Measurements from ENCODE around the gene HMCN2. TPM values are rescaled to one million over a fixed set of nuclear protein-coding genes. Genes with fewer than 3 reads are reported as not detected.

Gene HMCN2
- total RNA-seq: 0.11 and 0.13 TPM in 2 replicates

DNA sequence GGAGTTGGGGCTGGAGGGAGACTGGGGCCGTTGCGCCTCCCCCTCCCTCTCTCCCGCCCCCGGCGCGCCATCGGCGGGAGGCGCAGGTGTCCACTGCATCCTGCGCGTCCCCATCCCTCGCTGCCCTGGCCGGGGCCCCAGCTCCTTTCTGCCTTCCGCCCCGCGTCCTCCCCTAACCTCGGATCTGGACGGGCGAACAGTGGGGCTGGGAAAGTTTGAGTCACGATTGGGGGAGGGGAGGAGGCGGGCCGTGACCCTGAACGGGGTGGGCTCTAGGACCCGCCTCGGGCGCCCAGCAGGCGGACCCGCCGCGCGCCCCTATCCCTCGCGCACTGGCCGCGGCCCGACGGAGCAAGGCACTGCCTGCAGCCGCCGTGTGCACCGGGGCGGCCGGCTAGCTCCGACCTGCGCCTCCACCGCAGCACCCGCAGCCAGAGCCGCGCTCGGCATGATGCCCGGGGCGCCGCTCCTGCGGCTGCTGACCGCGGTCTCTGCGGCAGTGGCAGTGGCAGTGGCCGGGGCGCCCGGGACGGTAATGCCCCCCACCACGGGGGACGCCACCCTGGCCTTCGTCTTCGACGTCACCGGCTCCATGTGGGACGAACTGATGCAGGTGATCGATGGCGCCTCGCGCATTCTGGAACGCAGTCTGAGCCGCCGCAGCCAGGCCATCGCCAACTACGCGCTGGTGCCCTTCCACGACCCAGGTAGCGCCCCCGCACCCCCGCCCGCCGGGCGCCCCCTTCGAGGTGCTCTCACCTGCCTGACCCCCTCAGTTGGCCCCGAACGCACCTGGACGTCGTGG is at the start of gene HMCN2:
Gene HMCN2 (plus strand): TSS at position 330 of the 805 bp plus-strand sequence. CDS start 119 bp downstream, at position 449.

DNA sequence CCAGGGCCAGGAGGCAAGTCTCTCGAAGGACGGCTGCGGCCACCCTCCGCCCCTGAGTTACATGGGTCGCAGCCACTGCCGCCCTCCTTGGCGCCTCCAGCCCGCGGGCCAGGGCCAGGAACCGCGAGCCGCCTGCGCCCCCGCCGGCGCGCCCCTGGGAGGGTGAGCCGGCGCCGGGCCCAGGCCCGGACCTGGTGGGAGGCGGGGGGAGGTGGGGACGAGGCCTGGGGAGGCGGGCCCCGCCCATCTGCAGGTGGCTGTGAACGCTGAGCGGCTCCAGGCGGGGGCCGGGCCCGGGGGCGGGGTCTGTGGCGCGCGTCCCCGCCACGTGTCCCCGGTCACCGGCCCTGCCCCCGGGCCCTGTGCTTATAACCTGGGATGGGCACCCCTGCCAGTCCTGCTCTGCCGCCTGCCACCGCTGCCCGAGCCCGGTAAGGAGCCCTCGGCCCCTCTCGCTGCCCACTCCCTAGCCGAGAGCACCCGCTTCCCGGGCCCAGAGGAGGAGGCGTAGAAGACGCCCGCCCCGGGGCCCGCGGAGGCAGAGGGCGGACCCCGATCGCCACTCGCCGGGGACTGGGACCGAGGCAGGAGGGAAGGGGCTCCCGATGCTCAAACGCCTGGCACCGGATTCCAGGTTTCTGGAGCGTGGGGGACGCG is 179.1 kb downstream of the HMCN2 start, which contains the start of gene ASS1:
Gene ASS1 (plus strand): TSS at position 397 of the 657 bp plus-strand sequence. CDS start 7,268 bp downstream, outside the sequence.

Small RNA genes lying within 50 kb of the gene (small RNA-seq; reads per million reads assigned to genes)
- not detected for gene RN7SL665P

Other genes with a start within 250 kb of the HMCN2 start
- gene FNBP1, start 222.6 kb upstream of the HMCN2 start, total RNA-seq: 23.6 and 29.4 TPM in 2 replicates
- 33.8 and 36.3 TPM in 2 replicates for gene GPR107, start 211.9 kb upstream of the HMCN2 start, total RNA-seq
- 26.7 and 29.3 TPM in 2 replicates for gene NCS1, start 93.4 kb upstream of the HMCN2 start, total RNA-seq
- 183 and 215 TPM in 2 replicates for gene ASS1, start 179.2 kb downstream of the HMCN2 start, total RNA-seq

Data from articular chondrocyte of knee joint (primary cell).